A549 (cell line): ENCODE results near the gene SYTL2.

Source experiments
- CEBPB ChIP-seq, 2 experiments: fragments of >200 bp in 1 of 2; sonication (Bioruptor Twin) in 1 of 2; formaldehyde crosslinking in 1 of 2; IDR thresholded peaks; 2 replicates each; pipeline ENCODE4 v1.6.1; 2012 to 2016
- CHD2 ChIP-seq: fragments of 150-350 bp; IDR thresholded peaks from 2 replicates; pipeline ENCODE4 v1.6.1; 2014; ENCODE audit warnings: low read length; ENCODE audit not compliant: partially characterized antibody
- CTCF ChIP-seq: fragments of >200 bp; sonication (Bioruptor Twin); formaldehyde crosslinking; IDR thresholded peaks from 3 replicates; pipeline ENCODE4 v1.5.1; 2016
- POLR2A ChIP-seq: IDR thresholded peaks from 2 replicates; pipeline ENCODE4 v1.6.1; 2012; ENCODE audit warnings: mild to moderate bottlenecking, low read length
- RAD21 ChIP-seq, 2 experiments: fragments of >200 bp in 1 of 2; sonication (Bioruptor Twin) in 1 of 2; formaldehyde crosslinking in 1 of 2; IDR thresholded peaks in 1 of 2; conservative IDR thresholded peaks in 1 of 2; 2 replicates in 1 of 2; 3 replicates in 1 of 2; pipeline ENCODE4 v1.6.1; 2012 to 2018; ENCODE audit warnings: inconsistent platforms in 1 of 2
- RFX5 ChIP-seq: fragments of 450-650 bp; IDR thresholded peaks from 2 replicates; pipeline ENCODE4 v1.7.1; 2014; ENCODE audit warnings: antibody characterized with exemption, mild to moderate bottlenecking, moderate library complexity

GRCh38 chr11:85651118-85651517, 159.8 kb downstream of the SYTL2 start:
- TF ChIP-seq RFX5: no peak
- no peak for TF ChIP-seq POLR2A
- TF ChIP-seq CTCF: no peak
- TF ChIP-seq CEBPB (IDR thresholded peaks at IDR 0.05): no peak
- no peak for TF ChIP-seq RAD21 (conservative IDR thresholded peaks at IDR 0.05 in 1 of 2, IDR thresholded peaks at IDR 0.05 in 1 of 2)
- no peak for TF ChIP-seq CHD2
